ENCODE data around the gene MED10.
A peak's percentile ranks its signal among the peaks of the same experiment; 100 is the strongest.

Gene MED10

DNA sequence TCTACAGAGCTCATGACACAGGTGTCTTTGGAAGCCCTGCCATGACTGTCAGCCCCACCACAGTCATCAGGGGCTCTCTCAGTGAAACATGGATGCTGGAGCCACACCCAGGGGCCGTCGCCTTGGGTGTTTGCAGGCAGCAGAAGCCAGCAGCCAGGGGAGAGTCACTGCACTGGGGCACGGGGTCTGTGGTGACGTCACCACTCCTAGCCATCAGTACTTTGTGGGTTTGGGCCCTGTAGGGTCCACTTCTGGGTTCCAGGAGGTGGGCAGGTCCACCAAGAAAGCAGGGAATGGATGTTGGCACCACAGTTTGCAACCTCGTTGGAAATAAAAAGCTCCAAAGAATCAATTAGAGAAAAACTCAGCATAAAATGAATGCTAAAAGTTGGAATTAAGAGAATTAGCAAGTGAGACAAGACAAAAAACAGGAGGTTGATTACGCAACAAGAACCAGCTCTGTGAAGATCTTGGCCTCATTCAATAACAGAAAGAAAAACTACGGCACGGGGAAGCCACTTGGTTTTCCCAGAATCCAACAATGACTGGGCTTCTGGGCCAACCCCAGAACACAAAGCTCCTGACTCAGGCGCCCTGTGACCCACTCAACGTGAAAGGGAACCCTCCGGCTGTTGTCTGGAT lies 34.3 kb downstream of the MED10 start:
- H4K8ac ChIP-seq (ENCODE audit: low read depth, low read length) = no peak overlapping the region
- no peak overlapping the region for H2BK5ac ChIP-seq (ENCODE audit: low read length)
- H3K4me1 ChIP-seq (ENCODE audit: control insufficient read depth in 2 of 2, insufficient read depth in 1 of 2, low read depth in 1 of 2, low read length in 2 of 2) = no peaks in the 10 kb centered on the region
- no peaks in the 10 kb centered on the region for H3K36me3 ChIP-seq (replicated peaks in 1 of 2; ENCODE audit: control insufficient read depth in 2 of 2, insufficient read depth in 2 of 2, low read length in 2 of 2)
- H2AK5ac ChIP-seq (ENCODE audit: low read depth, low read length) = no peak overlapping the region
- no peak overlapping the region for H3K27ac ChIP-seq (replicated peaks; ENCODE audit: low read length)
- H3K4me2 ChIP-seq (ENCODE audit: insufficient read depth, low read length, poor library complexity, severe bottlenecking) = no peak overlapping the region
- H2AFZ ChIP-seq (ENCODE audit: low read length) = no peak overlapping the region
- no peaks in the 10 kb centered on the region for H3K9me3 ChIP-seq (replicated peaks in 1 of 2; ENCODE audit: control insufficient read depth in 2 of 2, insufficient read depth in 1 of 2, low read depth in 1 of 2, low read length in 2 of 2)
- WGBS, 2 donors (ENCODE audit: extremely low coverage in 2 of 2, insufficient read length in 2 of 2, insufficient replicate concordance in 1 of 2) = no CpG with 5 or more reads among the region's 11 CpGs
- peak overlapping the region; percentile 7 for H3K18ac ChIP-seq (ENCODE audit: low read length)
- H3K79me1 ChIP-seq (ENCODE audit: low read depth, low read length) = no peaks in the 10 kb centered on the region
- no peak overlapping the region for H3K9ac ChIP-seq (ENCODE audit: low read depth, low read length, poor library complexity)
- no peak overlapping the region for H2BK12ac ChIP-seq (ENCODE audit: low read length)
- no peak for DNase-seq (ENCODE audit: low spot score)
- no peak overlapping the region for H3K14ac ChIP-seq (ENCODE audit: low read length)
- no peak overlapping the region for H3K4ac ChIP-seq (ENCODE audit: low read length)
- H2BK15ac ChIP-seq (ENCODE audit: low read length) = no peak overlapping the region
- no peak overlapping the region for H2BK120ac ChIP-seq (ENCODE audit: low read depth, low read length)
- peaks cover 0 to 8% (median 0%) of the 10 kb centered on the region in 3 experiments for H3K27me3 ChIP-seq (ENCODE audit: control insufficient read depth in 3 of 3, insufficient read depth in 3 of 3, low read depth in 1 of 3, low read length in 3 of 3)
- H3K23ac ChIP-seq (ENCODE audit: low read depth, low read length, poor library complexity) = no peak overlapping the region
- no peak overlapping the region for H3K4me3 ChIP-seq (ENCODE audit: low read length in 2 of 2)
- no peak overlapping the region for H4K91ac ChIP-seq (ENCODE audit: low read depth, low read length, poor library complexity)

DNA sequence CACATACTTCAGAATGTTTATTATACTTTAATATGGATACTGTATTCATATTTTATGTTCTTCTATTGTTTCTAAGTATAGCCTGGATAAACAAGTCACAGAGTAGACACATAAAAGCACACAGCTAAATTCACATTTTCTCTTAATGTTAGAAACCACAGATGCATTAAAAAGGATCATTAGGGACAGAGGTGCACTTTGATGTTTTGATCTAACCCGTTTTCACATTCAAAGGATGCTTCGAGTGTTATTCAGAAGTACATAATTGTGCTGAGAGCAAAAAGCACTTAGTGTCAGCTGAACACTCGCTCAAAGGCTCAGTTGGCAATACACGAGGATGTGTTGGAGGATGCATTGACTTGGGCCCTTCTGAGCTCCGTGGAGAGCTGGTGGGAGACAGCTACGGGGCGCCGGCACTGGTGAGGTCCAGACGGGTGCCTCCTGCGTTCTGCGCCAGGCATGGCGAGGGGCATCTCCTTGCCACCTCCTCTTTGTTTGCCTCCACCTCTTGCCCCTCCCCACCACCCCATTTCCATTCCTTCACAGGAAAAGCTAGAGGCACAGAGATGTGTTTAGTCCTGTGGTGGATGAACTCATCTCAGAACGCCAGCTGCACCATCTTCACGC lies 35.5 kb downstream of the MED10 start:
- no peaks in the 10 kb centered on the region for H3K4me1 ChIP-seq (ENCODE audit: control insufficient read depth in 2 of 2, insufficient read depth in 1 of 2, low read depth in 1 of 2, low read length in 2 of 2)
- DNase-seq (ENCODE audit: low spot score) = no peak
- no peak overlapping the region for H3K14ac ChIP-seq (ENCODE audit: low read length)
- no peak overlapping the region for H2BK5ac ChIP-seq (ENCODE audit: low read length)
- H2BK15ac ChIP-seq (ENCODE audit: low read length) = no peak overlapping the region
- no peak overlapping the region for H2AK5ac ChIP-seq (ENCODE audit: low read depth, low read length)
- H3K4ac ChIP-seq (ENCODE audit: low read length) = no peak overlapping the region
- H3K4me3 ChIP-seq (ENCODE audit: low read length in 2 of 2) = no peak overlapping the region
- H3K27me3 ChIP-seq (ENCODE audit: control insufficient read depth in 3 of 3, insufficient read depth in 3 of 3, low read depth in 1 of 3, low read length in 3 of 3) = peaks cover 0 to 8% (median 0%) of the 10 kb centered on the region in 3 experiments
- no CpG with 5 or more reads among the region's 14 CpGs for WGBS, 2 donors (ENCODE audit: extremely low coverage in 2 of 2, insufficient read length in 2 of 2, insufficient replicate concordance in 1 of 2)
- no peak overlapping the region for H2AFZ ChIP-seq (ENCODE audit: low read length)
- H3K27ac ChIP-seq (replicated peaks; ENCODE audit: low read length) = no peak overlapping the region
- H2BK120ac ChIP-seq (ENCODE audit: low read depth, low read length) = no peak overlapping the region
- H3K79me1 ChIP-seq (ENCODE audit: low read depth, low read length) = no peaks in the 10 kb centered on the region
- no peak overlapping the region for H2BK12ac ChIP-seq (ENCODE audit: low read length)
- H3K4me2 ChIP-seq (ENCODE audit: insufficient read depth, low read length, poor library complexity, severe bottlenecking) = no peak overlapping the region
- H3K9ac ChIP-seq (ENCODE audit: low read depth, low read length, poor library complexity) = no peak overlapping the region
- H3K9me3 ChIP-seq (replicated peaks in 1 of 2; ENCODE audit: control insufficient read depth in 2 of 2, insufficient read depth in 1 of 2, low read depth in 1 of 2, low read length in 2 of 2) = no peaks in the 10 kb centered on the region
- H4K91ac ChIP-seq (ENCODE audit: low read depth, low read length, poor library complexity) = no peak overlapping the region
- H4K8ac ChIP-seq (ENCODE audit: low read depth, low read length) = no peak overlapping the region
- H3K36me3 ChIP-seq (replicated peaks in 1 of 2; ENCODE audit: control insufficient read depth in 2 of 2, insufficient read depth in 2 of 2, low read length in 2 of 2) = no peaks in the 10 kb centered on the region
- no peak overlapping the region for H3K18ac ChIP-seq (ENCODE audit: low read length)
- no peak overlapping the region for H3K23ac ChIP-seq (ENCODE audit: low read depth, low read length, poor library complexity)

DNA sequence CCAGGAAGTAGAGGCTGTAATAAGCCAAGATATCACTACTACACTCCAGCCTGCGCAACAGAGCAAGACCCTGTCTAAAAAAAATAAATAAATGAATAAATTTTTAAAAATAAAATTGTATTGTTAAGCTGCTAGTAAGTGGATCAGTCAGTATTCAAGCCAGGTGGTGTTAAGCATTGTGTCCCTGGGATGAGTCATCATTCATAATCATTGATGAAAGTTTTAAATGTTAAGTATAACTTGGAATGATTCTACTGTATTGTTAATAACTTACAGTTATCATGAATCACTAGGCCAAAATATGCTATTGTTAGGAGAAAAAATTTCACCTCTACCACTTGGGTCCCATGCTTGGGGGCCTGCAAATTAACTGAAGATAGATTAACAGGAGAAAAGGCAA lies 38.2 kb downstream of the MED10 start:
- H3K9ac ChIP-seq (ENCODE audit: low read depth, low read length, poor library complexity) = no peak overlapping the region
- H3K14ac ChIP-seq (ENCODE audit: low read length) = no peak overlapping the region
- no peak overlapping the region for H2BK12ac ChIP-seq (ENCODE audit: low read length)
- H4K8ac ChIP-seq (ENCODE audit: low read depth, low read length) = no peak overlapping the region
- H3K27ac ChIP-seq (replicated peaks; ENCODE audit: low read length) = no peak overlapping the region
- no CpG with 5 or more reads among the region's 1 CpG for WGBS, 2 donors (ENCODE audit: extremely low coverage in 2 of 2, insufficient read length in 2 of 2, insufficient replicate concordance in 1 of 2)
- H3K23ac ChIP-seq (ENCODE audit: low read depth, low read length, poor library complexity) = no peak overlapping the region
- H3K4me1 ChIP-seq (ENCODE audit: control insufficient read depth in 2 of 2, insufficient read depth in 1 of 2, low read depth in 1 of 2, low read length in 2 of 2) = no peaks in the 10 kb centered on the region
- peaks cover 0 to under 1% (median 0%) of the 10 kb centered on the region in 3 experiments for H3K27me3 ChIP-seq (ENCODE audit: control insufficient read depth in 3 of 3, insufficient read depth in 3 of 3, low read depth in 1 of 3, low read length in 3 of 3)
- H2BK120ac ChIP-seq (ENCODE audit: low read depth, low read length) = no peak overlapping the region
- no peak overlapping the region for H2AK5ac ChIP-seq (ENCODE audit: low read depth, low read length)
- H3K4me2 ChIP-seq (ENCODE audit: insufficient read depth, low read length, poor library complexity, severe bottlenecking) = no peak overlapping the region
- H3K4ac ChIP-seq (ENCODE audit: low read length) = no peak overlapping the region
- no peak for DNase-seq (ENCODE audit: low spot score)
- H3K18ac ChIP-seq (ENCODE audit: low read length) = no peak overlapping the region
- no peak overlapping the region for H4K91ac ChIP-seq (ENCODE audit: low read depth, low read length, poor library complexity)
- no peaks in the 10 kb centered on the region for H3K9me3 ChIP-seq (replicated peaks in 1 of 2; ENCODE audit: control insufficient read depth in 2 of 2, insufficient read depth in 1 of 2, low read depth in 1 of 2, low read length in 2 of 2)
- H3K4me3 ChIP-seq (ENCODE audit: low read length in 2 of 2) = no peak overlapping the region
- no peak overlapping the region for H2BK15ac ChIP-seq (ENCODE audit: low read length)
- no peak overlapping the region for H2AFZ ChIP-seq (ENCODE audit: low read length)
- H2BK5ac ChIP-seq (ENCODE audit: low read length) = no peak overlapping the region
- no peaks in the 10 kb centered on the region for H3K79me1 ChIP-seq (ENCODE audit: low read depth, low read length)
- no peaks in the 10 kb centered on the region for H3K36me3 ChIP-seq (replicated peaks in 1 of 2; ENCODE audit: control insufficient read depth in 2 of 2, insufficient read depth in 2 of 2, low read length in 2 of 2)

DNA sequence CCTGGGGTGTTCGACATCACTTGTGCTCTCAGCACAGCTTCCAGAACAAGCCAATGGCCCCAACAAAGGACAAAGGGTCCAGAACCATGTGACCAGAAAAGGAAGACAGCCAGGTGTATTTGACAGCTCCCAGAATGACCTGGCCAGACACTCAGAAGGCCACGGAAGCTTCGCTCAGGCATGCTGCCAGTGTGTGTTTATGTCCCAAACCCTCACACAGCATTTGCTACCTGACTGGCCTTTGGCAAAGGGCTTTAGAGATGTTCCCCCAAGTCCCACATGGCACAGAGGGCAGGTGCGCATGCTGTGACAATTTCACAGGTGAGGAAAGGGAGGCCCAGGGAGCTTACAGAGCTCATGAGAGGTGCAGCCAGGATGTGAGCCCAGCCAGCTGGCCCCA lies 39.5 kb downstream of the MED10 start:
- H3K9ac ChIP-seq (ENCODE audit: low read depth, low read length, poor library complexity) = no peak overlapping the region
- H3K4ac ChIP-seq (ENCODE audit: low read length) = no peak overlapping the region
- DNase-seq (ENCODE audit: low spot score) = no peak
- H3K18ac ChIP-seq (ENCODE audit: low read length) = no peak overlapping the region
- no peak overlapping the region for H4K91ac ChIP-seq (ENCODE audit: low read depth, low read length, poor library complexity)
- no CpG with 5 or more reads among the region's 4 CpGs for WGBS, 2 donors (ENCODE audit: extremely low coverage in 2 of 2, insufficient read length in 2 of 2, insufficient replicate concordance in 1 of 2)
- peak overlapping the region; percentile 3 for H2AK5ac ChIP-seq (ENCODE audit: low read depth, low read length)
- no peak overlapping the region for H3K4me2 ChIP-seq (ENCODE audit: insufficient read depth, low read length, poor library complexity, severe bottlenecking)
- H3K4me1 ChIP-seq (ENCODE audit: control insufficient read depth in 2 of 2, insufficient read depth in 1 of 2, low read depth in 1 of 2, low read length in 2 of 2) = no peaks in the 10 kb centered on the region
- no peak overlapping the region for H3K14ac ChIP-seq (ENCODE audit: low read length)
- no peaks in the 10 kb centered on the region for H3K9me3 ChIP-seq (replicated peaks in 1 of 2; ENCODE audit: control insufficient read depth in 2 of 2, insufficient read depth in 1 of 2, low read depth in 1 of 2, low read length in 2 of 2)
- H2BK5ac ChIP-seq (ENCODE audit: low read length) = no peak overlapping the region
- H3K36me3 ChIP-seq (replicated peaks in 1 of 2; ENCODE audit: control insufficient read depth in 2 of 2, insufficient read depth in 2 of 2, low read length in 2 of 2) = no peaks in the 10 kb centered on the region
- no peak overlapping the region for H2BK120ac ChIP-seq (ENCODE audit: low read depth, low read length)
- no peak overlapping the region for H2AFZ ChIP-seq (ENCODE audit: low read length)
- H3K27ac ChIP-seq (replicated peaks; ENCODE audit: low read length) = no peak overlapping the region
- peak overlapping the region; percentile 14 for H3K23ac ChIP-seq (ENCODE audit: low read depth, low read length, poor library complexity)
- no peaks in the 10 kb centered on the region for H3K79me1 ChIP-seq (ENCODE audit: low read depth, low read length)
- H3K27me3 ChIP-seq (ENCODE audit: control insufficient read depth in 3 of 3, insufficient read depth in 3 of 3, low read depth in 1 of 3, low read length in 3 of 3) = no peaks in the 10 kb centered on the region
- no peak overlapping the region for H3K4me3 ChIP-seq (ENCODE audit: low read length in 2 of 2)
- no peak overlapping the region for H2BK15ac ChIP-seq (ENCODE audit: low read length)
- peak overlapping the region; percentile 35 for H2BK12ac ChIP-seq (ENCODE audit: low read length)
- H4K8ac ChIP-seq (ENCODE audit: low read depth, low read length) = no peak overlapping the region
